ENCODE measurements around the gene EIF2B2. TPM values are rescaled to one million over a fixed set of nuclear protein-coding genes. Genes with fewer than 3 reads are reported as not detected.

The EIF2B2 gene
- total and polyA plus RNA-seq, 2 of the 13 experiments (the other 11 are each of a cell fraction or from before 2014, with no cell fraction given) = 54.4 to 78.6 TPM

- TF ChIP-seq RXRA (CRISPR knock-in tag; IDR thresholded peaks at IDR 0.05) (peak; percentile 17; the same call in 1 of the 2 replicates), ZC3H13 (CRISPR knock-in tag; IDR thresholded peaks at IDR 0.05) (peak; percentile 33; the same call in 1 of the 2 replicates), MED8 (CRISPR knock-in tag; IDR thresholded peaks at IDR 0.05; ENCODE audit: insufficient replicate concordance) (no peak), ATF7-NPFF (CRISPR knock-in tag; IDR thresholded peaks at IDR 0.05; ENCODE audit: low read depth) (peak; percentile 54; the same call in 1 of the 2 replicates), ATM (IDR thresholded peaks at IDR 0.05; ENCODE audit: borderline replicate concordance) (no peak), ZNF441 (CRISPR knock-in tag; IDR thresholded peaks at IDR 0.05; ENCODE audit: borderline replicate concordance) (peak; percentile 71; the same call in 1 of the 2 replicates), ZNF263 (CRISPR knock-in tag; IDR thresholded peaks at IDR 0.05) (0 out of 2 replicates have a peak, but pooled peaks have one; percentile 21), CBX1 (IDR thresholded peaks at IDR 0.05; ENCODE audit: low read depth) (peak; percentile 66), RBFOX2 (IDR thresholded peaks at IDR 0.05; ENCODE audit: low read depth, low read length) (peak; percentile 92), FIP1L1 (IDR thresholded peaks at IDR 0.05; ENCODE audit: borderline replicate concordance, insufficient read depth, low read depth, low read length) (no peak), PHF21A (CRISPR knock-in tag; IDR thresholded peaks at IDR 0.05) (peak; percentile 41; the same call in 1 of the 2 replicates), NFATC3 (CRISPR knock-in tag; IDR thresholded peaks at IDR 0.05) (no peak), DRAP1 (CRISPR knock-in tag; IDR thresholded peaks at IDR 0.05) (peak; percentile 91), ZNF414 (CRISPR knock-in tag; IDR thresholded peaks at IDR 0.05) (no peak), CAMTA2 (CRISPR knock-in tag; IDR thresholded peaks at IDR 0.05; ENCODE audit: borderline replicate concordance) (no peak), FOXA3 (CRISPR knock-in tag; IDR thresholded peaks at IDR 0.05) (peak; percentile 25; the same call in 1 of the 2 replicates), MXI1 (IDR thresholded peaks at IDR 0.05; ENCODE audit: borderline replicate concordance, low read depth, low read length) (0 out of 3 replicates have a peak, but pooled peaks have one; percentile 14), HCFC1 (IDR thresholded peaks at IDR 0.05; ENCODE audit: low read depth, low read length) (0 out of 2 replicates have a peak, but pooled peaks have one; percentile 5), ZKSCAN8 (CRISPR knock-in tag; IDR thresholded peaks at IDR 0.05; ENCODE audit: borderline replicate concordance) (0 out of 2 replicates have a peak, but pooled peaks have one; percentile 25), THAP11 (CRISPR knock-in tag; IDR thresholded peaks at IDR 0.05) (0 out of 2 replicates have a peak, but pooled peaks have one; percentile 25), TEAD3 (CRISPR knock-in tag; optimal IDR thresholded peaks at IDR 0.05; ENCODE audit: borderline replicate concordance) (peak; percentile 28), YY1 (IDR thresholded peaks at IDR 0.05; ENCODE audit: insufficient read depth, insufficient replicate concordance, low read depth, low read length) (peak; percentile 15), SAP130 (CRISPR knock-in tag; IDR thresholded peaks at IDR 0.05; ENCODE audit: low read depth) (peak; percentile 81), RAD21 (CRISPR knock-in tag; IDR thresholded peaks at IDR 0.05) (peak; percentile 45; the same call in 1 of the 2 replicates), DMAP1 (CRISPR knock-in tag; IDR thresholded peaks at IDR 0.05) (0 out of 2 replicates have a peak, but pooled peaks have one; percentile 6), POLR2G (IDR thresholded peaks at IDR 0.05; ENCODE audit: low read depth, low read length) (peak; percentile 89), CCAR2 (optimal IDR thresholded peaks at IDR 0.05; ENCODE audit: low read depth, low read length) (no peak)
- TF ChIP-seq, protein P1, sequence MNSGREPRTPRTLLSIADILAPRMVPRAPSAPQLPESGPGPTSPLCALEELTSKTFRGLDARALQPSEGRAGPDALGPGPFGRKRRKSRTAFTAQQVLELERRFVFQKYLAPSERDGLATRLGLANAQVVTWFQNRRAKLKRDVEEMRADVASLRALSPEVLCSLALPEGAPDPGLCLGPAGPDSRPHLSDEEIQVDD (CRISPR knock-in tag; IDR thresholded peaks at IDR 0.05; ENCODE audit: borderline replicate concordance) = no peak
- TF ChIP-seq, protein P2, sequence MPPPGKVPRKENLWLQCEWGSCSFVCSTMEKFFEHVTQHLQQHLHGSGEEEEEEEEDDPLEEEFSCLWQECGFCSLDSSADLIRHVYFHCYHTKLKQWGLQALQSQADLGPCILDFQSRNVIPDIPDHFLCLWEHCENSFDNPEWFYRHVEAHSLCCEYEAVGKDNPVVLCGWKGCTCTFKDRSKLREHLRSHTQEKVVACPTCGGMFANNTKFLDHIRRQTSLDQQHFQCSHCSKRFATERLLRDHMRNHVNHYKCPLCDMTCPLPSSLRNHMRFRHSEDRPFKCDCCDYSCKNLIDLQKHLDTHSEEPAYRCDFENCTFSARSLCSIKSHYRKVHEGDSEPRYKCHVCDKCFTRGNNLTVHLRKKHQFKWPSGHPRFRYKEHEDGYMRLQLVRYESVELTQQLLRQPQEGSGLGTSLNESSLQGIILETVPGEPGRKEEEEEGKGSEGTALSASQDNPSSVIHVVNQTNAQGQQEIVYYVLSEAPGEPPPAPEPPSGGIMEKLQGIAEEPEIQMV (CRISPR knock-in tag; IDR thresholded peaks at IDR 0.05; ENCODE audit: low read depth) = peak; percentile 98
These were observed 47.3 kb upstream of the EIF2B2 start, which contains the start of gene PGF (continued) for GRCh38 chr14:74955229-74956026.

Data from HepG2 (cell line).